AG04450 (cell line): ENCODE results near the gene PRPF40B. TPM values are rescaled to one million over a fixed set of nuclear protein-coding genes. Genes with fewer than 3 reads are reported as not detected.

Source experiments
- CTCF ChIA-PET: fragments of 300-600, 350-600 bp; formaldehyde crosslinking; extraction: SDS; loops from one replicate; lab custom pipeline; 2022; ENCODE audit warnings: antibody characterized with exemption, inconsistent platforms; lab: Charles Lee
- POLR2A ChIA-PET: fragments of 350-600 bp; formaldehyde crosslinking; extraction: SDS; loops from one replicate; lab custom pipeline; 2021; ENCODE audit warnings: antibody characterized with exemption, inconsistent platforms; lab: Yijun Ruan, JAX
- DNase-seq: peaks from one replicate; pipeline ENCODE4 v3.0.0-alpha.2; 2011; ENCODE audit warnings: low read depth, low spot score
- H3K27ac ChIP-seq: one replicate; pipeline ENCODE4 v1.5.1; 2012; ENCODE audit warnings: low read depth, low read length, control low read depth
- H3K27me3 ChIP-seq: one replicate; pipeline ENCODE4 v1.6.0; 2012; ENCODE audit warnings: low read length; ENCODE audit not compliant: control insufficient read depth, insufficient read depth
- H3K4me3 ChIP-seq: 2 replicates; pipeline ENCODE4 v1.5.1; 2011; ENCODE audit warnings: mild to moderate bottlenecking, low read depth, low read length, control low read depth
- H3K9me3 ChIP-seq: 2 replicates; pipeline ENCODE4 v1.5.1; 2012; ENCODE audit warnings: low read length; ENCODE audit not compliant: control insufficient read depth, insufficient read depth
- polyA plus RNA-seq: library from polyadenylated mRNA; depleted of rRNA; stranded (reverse); fragments of >200 nt; gene quantifications from 2 replicates; pipeline ENCODE4 v1.2.3, GENCODE V29; 2011
- TF ChIP-seq, protein P1 (sequence below): IDR thresholded peaks from 2 replicates; pipeline ENCODE4 v1.5.1; 2011; ENCODE audit warnings: low read depth, low read length, control low read depth, inconsistent platforms

The PRPF40B gene
- polyA plus RNA-seq, 1 experiment: 9.0 TPM

DNA sequence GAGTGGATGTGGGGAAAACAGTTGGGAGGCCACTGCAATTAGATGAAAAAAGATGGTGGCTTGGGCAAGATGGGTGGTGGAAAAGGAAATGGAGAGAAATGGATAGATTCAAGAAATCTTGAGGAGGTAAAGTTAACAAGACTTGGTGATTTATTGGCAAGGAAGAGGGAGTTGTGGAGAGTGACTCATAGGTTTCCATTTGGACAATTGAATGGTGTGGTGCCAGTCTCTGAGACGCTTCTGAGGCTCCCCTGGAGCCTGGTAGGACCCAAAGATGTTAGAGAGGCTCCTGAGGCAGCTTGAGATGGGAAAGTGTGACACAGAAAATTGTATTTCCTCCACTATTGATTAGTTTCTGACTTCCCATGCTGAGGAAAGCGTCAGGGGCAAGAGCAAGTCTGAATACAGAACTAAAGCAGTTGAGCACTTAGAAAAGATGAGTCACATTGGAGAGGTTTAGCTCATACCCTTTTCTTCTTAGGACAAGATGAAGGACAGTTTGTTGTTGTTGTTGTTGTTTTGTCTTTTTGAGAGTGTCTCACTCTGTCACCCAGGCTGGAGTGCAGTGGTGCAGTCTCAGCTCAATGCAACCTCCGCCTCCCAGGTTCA is 4.5 kb downstream of the PRPF40B start:
- DNase-seq: no peak
- TF ChIP-seq, protein P1, sequence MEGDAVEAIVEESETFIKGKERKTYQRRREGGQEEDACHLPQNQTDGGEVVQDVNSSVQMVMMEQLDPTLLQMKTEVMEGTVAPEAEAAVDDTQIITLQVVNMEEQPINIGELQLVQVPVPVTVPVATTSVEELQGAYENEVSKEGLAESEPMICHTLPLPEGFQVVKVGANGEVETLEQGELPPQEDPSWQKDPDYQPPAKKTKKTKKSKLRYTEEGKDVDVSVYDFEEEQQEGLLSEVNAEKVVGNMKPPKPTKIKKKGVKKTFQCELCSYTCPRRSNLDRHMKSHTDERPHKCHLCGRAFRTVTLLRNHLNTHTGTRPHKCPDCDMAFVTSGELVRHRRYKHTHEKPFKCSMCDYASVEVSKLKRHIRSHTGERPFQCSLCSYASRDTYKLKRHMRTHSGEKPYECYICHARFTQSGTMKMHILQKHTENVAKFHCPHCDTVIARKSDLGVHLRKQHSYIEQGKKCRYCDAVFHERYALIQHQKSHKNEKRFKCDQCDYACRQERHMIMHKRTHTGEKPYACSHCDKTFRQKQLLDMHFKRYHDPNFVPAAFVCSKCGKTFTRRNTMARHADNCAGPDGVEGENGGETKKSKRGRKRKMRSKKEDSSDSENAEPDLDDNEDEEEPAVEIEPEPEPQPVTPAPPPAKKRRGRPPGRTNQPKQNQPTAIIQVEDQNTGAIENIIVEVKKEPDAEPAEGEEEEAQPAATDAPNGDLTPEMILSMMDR: no peak
- ChIA-PET CTCF (interaction anchor here (1.3 to 3.2 kb wide), 2 partner anchors 10 to 113 kb away, joined by 6 to 15 read pairs; partner anchors contain the start of gene TMBIM6), POLR2A (interaction anchor here (0.6 to 0.9 kb wide), 2 partner anchors 9 to 65 kb away, joined by 3 to 4 read pairs; no protein-coding TSS in a partner anchor)
- Histone ChIP-seq H3K4me3 (no peak overlapping the region), H3K27ac (no peak overlapping the region), H3K27me3 (no peaks in the 10 kb centered on the region), H3K9me3 (no peaks in the 10 kb centered on the region; the same call in 1 of the 2 replicates)

DNA sequence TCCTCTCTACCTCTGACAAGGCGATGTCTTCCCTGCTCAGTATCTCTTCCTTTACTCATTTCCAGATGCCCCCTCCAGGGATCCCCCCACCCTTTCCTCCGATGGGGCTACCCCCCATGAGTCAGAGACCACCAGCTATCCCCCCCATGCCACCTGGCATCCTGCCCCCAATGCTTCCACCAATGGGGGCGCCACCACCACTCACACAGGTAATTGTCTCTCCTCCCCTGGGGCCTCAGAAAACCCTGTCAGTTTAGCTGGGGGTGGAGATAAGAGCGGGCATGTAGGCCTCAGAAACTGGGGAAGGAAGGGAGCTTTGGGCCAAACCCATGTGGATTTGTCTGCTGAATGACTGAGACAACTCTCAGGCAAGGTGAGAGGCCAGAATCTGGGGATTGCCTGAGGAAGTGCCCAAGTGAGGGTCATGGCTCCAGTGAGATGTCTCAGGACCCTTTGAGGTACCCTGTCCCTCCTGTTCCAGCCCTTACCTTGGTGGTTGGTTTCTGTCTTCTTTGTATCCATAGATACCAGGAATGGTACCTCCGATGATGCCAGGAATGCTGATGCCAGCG is 8.1 kb downstream of the PRPF40B start:
- TF ChIP-seq, protein P1: no peak
- ChIA-PET POLR2A (no interaction called here), CTCF (interaction anchor here (0.5 kb wide), 1 partner anchor 109 kb away, joined by 4 read pairs; no protein-coding TSS in a partner anchor)
- no peak for DNase-seq
- Histone ChIP-seq H3K27me3 (no peaks in the 10 kb centered on the region), H3K27ac (no peak overlapping the region), H3K9me3 (no peaks in the 10 kb centered on the region), H3K4me3 (no peak overlapping the region)

DNA sequence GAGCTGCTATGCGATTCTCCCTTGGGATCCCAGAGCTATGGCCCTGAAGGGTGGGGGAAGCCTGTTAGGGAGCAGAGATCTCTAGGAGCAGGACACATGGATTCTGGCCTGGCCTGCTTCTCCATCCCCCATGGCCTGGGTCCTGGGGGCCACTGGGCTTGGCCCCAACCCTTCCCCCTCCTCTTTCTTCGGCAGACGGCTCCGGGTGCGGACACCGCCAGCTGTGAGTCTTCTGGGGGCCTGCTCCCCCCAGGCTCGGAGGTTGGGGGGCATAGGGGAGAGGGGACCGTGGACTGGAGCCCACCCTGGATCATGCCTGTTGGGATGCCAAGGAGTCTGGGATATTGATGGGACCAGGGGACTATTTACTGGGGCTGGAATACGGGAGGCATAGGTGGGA is 9.0 kb downstream of the PRPF40B start:
- Histone ChIP-seq H3K4me3 (no peak overlapping the region), H3K9me3 (no peaks in the 10 kb centered on the region), H3K27me3 (no peaks in the 10 kb centered on the region), H3K27ac (no peak overlapping the region)
- no peak for DNase-seq
- TF ChIP-seq, protein P1: no peak
- POLR2A ChIA-PET: no interaction called here
- CTCF ChIA-PET: interaction anchor here (1.2 to 1.8 kb wide), 2 partner anchors 9 to 130 kb away, joined by 3 to 15 read pairs; partner anchors contain the start of gene PRPF40B

DNA sequence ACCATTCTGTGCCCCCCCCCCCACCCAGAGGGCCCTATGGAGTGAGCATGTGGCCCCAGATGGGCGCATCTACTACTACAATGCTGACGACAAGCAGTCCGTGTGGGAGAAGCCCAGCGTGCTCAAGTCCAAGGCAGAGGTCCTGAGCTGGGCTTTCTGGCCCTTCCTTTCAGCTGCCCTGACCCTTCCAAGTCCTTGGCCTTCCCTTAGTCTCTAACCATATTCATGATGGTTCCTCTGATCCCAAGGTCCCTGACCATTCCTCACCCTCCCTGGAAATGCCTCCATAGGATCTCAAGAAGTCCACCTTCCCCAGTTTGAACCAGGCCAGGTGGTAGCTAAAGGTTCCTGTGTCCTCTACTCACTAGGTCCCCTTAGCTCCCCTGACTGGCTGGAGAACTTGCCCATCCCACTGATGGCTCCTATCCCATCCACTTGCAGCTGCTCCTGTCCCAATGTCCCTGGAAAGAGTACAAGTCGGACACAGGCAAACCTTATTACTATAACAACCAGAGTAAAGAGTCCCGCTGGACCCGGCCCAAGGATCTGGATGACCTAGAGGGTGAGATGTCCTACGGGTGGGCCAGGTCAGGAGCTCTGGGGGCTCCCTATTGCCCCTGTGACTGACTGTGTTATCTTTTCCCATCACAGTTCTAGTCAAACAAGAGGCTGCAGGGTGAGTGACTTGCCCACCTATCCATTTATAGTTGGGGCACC is 9.8 kb downstream of the PRPF40B start:
- TF ChIP-seq, protein P1: no peak
- Histone ChIP-seq H3K27me3 (no peaks in the 10 kb centered on the region), H3K9me3 (no peaks in the 10 kb centered on the region), H3K4me3 (no peak overlapping the region), H3K27ac (no peak overlapping the region)
- DNase-seq: no peak
- POLR2A ChIA-PET: interaction anchor here (2.4 kb wide), 1 partner anchor 108 kb away, joined by 7 read pairs; the partner anchor contains the start of gene TMBIM6
- CTCF ChIA-PET: interaction anchor here (1.2 to 1.8 kb wide), 2 partner anchors 10 to 129 kb away, joined by 3 to 15 read pairs; partner anchors contain the start of gene PRPF40B
